Ammon's horn (tissue), 1 donor: Measurements from ENCODE around the gene SLC39A1.
"Not testable (repeated sequence)": the region's sequence is repeated elsewhere in the genome, so short reads cannot be mapped to it uniquely, and the experiment has no call there.

ENCODE experiments used
- DNase-seq: peaks from one replicate; pipeline ENCODE4 v3.0.0-alpha.2; 2016; ENCODE audit warnings: low spot score

Gene SLC39A1

GRCh38 chr1:153929426-153929825, 33.9 kb downstream of the SLC39A1 start:
- no peak for DNase-seq

GRCh38 chr1:153928791-153929341, 34.5 kb downstream of the SLC39A1 start:
- DNase-seq, result peak; percentile 94

- DNase-seq, result no peak
These were observed 35.1 kb downstream of the SLC39A1 start for GRCh38 chr1:153928245-153928644.

DNA sequence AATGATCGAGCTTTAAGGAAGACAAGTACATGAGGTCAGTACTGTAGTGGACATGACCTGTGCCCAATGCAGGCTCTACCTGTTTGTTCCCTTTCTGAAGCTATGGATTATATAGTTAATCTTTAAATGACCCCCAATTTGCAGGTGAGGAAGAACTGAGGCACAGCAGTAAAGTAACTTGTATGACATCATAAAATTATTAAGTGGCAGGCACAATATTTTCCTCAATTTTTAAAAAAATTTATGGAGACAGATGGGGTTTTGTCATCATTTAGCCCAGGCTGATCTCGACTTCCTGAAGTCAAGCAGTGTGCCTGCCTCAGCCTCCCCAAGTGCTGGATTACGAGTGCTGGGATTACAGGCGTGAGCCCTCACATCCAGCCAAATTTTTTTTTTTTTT, 36.9 kb downstream of the SLC39A1 start:
- no peak for DNase-seq

DNA sequence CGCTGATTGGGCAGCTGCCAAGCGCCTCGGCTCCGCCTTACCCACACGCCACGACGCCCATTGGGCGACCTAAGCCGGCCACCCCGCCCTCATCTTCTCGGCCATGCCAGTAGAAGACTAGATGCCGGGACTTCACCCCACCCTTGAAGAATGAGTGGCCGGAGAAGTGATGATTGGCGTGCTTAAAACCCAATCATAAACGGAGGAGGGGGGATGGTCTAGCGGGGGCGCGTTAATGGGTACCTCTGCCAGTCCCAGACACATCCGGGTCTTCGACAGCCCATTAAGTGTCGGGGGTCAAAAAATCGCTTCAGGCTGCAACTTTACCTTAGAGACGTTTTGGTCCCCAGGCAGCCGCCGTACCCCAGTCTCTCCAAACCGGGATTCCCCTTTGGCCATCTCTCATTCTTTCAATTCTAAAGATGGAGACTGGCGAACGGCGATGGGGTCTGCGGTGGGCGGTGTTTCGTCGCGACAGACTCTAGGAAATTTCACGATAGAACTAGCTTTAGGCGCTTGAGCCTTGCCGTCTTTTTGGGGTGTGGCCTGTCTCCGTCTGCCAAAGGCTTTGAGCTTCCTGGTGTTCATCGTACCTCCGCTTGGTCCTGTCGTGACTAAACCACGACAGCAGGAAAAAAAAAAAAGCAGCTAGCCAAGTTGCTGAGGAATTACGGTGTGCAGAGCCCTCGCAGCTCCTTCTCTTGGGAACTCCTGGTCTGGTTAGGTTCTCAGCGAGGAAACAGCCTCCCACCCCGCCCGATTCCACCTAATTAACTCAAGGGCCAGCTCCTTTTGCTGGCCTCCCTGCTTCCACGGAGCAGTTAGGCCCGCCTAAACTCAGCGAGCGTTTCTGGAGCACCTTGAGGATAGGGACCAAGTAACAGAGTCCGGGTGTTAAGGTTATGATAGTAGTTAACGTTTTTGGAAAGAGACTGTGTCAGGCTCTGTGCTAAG, 40.1 kb downstream of the SLC39A1 start, which contains the start of gene GATAD2B:
TSS of gene GATAD2B (minus strand) at position 1 of the 954 bp plus-strand sequence. CDS start 94,625 bp downstream, outside the sequence.
- peak; percentile 100 for DNase-seq

- DNase-seq, result peak; percentile 32
These were observed 41.0 kb downstream of the SLC39A1 start for GRCh38 chr1:153922076-153922971.

DNA sequence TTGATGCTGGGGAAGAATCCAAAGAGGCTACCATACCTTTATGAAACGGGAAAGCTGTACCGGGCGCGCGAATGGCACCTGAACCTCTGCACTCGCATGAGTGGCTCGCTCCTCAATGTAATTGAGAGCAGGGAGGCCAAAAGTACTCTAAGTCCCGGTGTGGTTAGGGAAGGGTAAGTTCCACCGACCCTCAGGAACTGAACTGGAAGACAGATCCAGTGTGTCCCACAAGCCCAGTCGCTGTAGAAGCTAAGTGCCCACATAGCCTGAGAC, 41.6 kb downstream of the SLC39A1 start:
- peak; percentile 26 for DNase-seq

- no peak for DNase-seq
These were observed 42.1 kb downstream of the SLC39A1 start for GRCh38 chr1:153921080-153921802.

- peak; percentile 34 for DNase-seq
These were observed 43.2 kb downstream of the SLC39A1 start for GRCh38 chr1:153919876-153920852.

- no peak for DNase-seq
These were observed 47.0 kb downstream of the SLC39A1 start for GRCh38 chr1:153916297-153916696.

DNA sequence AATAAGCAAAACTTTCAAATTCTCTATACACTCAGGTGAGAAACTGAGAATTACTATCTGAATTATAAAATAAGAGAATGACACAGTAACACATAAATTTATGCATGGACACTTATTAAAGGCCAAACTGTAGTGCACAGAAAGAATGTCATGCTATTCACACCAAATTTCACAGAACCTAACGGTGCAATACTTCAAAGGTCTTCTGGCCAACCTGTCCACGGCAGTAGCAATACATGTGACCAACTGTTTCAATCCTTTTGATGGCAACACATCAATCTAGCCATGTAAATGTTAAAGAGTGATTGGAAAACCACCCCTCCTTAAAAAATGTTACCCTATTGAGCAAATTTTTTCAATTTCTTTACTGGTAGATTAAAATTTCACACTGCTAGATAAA, 51.0 kb downstream of the SLC39A1 start:
- DNase-seq, result no peak

DNA sequence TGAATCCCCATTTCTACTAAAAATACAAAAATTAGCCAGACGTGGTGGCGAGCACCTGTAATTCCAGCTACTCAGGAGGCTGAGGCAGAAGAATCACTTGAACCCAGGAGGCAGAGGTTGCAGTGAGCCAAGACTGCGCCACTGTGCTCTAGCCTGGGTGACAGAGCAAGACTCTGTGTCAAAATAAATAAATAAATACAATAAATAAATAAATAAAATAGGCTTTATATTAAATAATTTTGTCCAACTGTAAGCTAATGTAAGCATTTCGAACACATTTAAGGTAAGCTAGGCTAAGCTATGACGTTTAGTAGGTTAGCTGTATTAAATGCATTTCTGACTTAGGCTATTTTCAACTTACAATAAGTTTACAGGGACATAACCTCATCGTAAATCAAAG, 52.8 kb downstream of the SLC39A1 start:
- not testable (repeated sequence) for DNase-seq
